H54 (cell line): ENCODE data around the gene SLC25A47.
"Not testable (repeated sequence)": the region's sequence is repeated elsewhere in the genome, so short reads cannot be mapped to it uniquely, and the experiment has no call there.

ENCODE experiments used
- DNase-seq: peaks from one replicate; pipeline ENCODE4 v3.0.0; 2011; ENCODE audit warnings: low spot score, mixed read lengths; ENCODE audit not compliant: insufficient read length
- FAIRE-seq: peaks from 3 replicates; lab custom pipeline; 2011; peaks lifted over from hg19 to GRCh38; lab: Jason Lieb, UNC
- POLR2A ChIP-seq: IDR thresholded peaks from 2 replicates; pipeline ENCODE4 v1.6.1; 2011; ENCODE audit warnings: low read depth, mild to moderate bottlenecking, low read length

SLC25A47 gene

DNA sequence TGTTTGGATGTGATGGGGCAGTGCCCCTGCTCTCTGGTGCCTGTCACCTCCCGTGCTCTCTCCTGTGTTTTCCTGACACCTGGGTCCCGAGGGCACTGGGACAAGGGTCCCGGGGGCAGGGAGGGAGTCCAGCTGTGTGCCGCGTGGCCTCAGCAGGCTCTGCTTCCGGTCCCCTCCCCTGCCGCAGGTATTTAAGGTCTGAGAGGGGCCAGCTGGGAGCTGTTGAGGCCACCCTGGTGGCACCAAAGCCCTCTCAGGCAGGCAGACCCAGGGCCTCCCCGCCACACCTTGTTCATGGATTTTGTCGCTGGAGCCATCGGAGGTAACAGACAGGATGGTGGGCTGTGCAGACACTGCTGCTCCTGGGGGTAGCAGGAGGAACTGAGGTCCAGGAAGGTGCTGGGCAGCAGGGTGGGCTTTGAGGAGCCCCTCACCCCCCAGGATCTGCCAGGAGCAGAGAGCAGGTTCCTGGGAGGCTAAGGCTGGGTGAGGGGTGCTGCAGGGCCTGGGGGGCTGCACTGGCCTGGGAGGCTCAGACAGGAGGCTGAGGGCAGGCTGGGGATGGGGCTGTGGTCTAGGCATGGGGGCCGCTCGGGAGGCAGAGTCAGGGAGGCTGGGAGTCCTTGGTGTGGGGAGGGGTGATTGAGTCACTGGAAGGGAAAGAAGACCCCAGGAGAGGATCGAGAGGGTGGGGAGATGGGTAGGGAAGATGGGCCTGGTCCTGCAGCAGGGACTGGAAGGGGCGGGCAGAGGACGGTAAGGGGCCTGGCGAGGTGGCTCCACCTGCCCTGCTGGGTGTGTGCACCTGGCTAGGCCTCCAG, at the start of gene SLC25A47:
Gene SLC25A47 (plus strand): TSS at position 219 of the 821 bp plus-strand sequence. CDS start 76 bp downstream, at position 295.
- no peak for FAIRE-seq
- no peak for TF ChIP-seq POLR2A
- DNase-seq: no peak

DNA sequence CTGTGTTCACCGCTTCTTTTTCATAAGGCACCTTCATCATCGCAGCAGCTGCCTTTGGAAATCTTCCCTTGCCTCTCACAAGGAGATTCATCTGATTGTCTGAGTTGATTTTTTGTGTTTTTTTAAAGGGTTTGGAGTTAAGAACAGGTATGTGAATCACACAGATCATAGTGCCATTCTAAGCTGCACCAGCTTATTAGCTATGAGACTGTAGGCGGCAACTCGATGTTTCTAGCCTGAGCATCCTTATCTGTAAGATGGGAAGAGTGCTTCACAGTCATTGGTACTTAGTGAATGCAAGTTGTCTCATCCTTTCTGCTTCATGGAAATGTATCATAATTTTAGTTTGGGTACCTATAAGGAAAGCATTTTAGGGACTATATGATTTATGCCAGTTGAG, 48.9 kb upstream of the SLC25A47 start:
- DNase-seq: no peak
- no peak for TF ChIP-seq POLR2A
- FAIRE-seq: no peak

GRCh38 chr14:100275214-100275613, 47.9 kb upstream of the SLC25A47 start:
- no peak for TF ChIP-seq POLR2A
- no peak for FAIRE-seq
- DNase-seq: no peak

- no peak for DNase-seq
- no peak for TF ChIP-seq POLR2A
- FAIRE-seq: peak; percentile 89
Observed at GRCh38 chr14:100278702-100279101, 44.4 kb upstream of the SLC25A47 start.

DNA sequence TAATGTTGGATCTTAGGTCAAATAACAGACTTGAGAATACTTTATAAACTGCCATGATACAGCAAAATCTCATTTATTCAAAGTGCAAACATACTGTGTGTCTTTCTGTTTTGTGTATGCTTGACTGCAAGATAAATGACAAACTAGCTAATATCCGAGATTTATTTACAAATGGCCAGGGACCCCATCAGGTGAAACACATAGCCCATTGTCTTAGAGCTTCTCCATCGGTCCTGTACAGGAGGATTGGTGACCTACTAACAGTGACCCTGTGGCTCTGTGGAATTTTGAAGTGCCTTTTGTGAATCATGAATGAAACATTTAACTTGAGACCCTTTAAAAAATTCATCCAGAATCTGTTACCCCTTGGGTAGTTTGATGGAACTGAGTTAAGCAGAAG, 44.0 kb upstream of the SLC25A47 start:
- no peak for FAIRE-seq
- TF ChIP-seq POLR2A: no peak
- no peak for DNase-seq

DNA sequence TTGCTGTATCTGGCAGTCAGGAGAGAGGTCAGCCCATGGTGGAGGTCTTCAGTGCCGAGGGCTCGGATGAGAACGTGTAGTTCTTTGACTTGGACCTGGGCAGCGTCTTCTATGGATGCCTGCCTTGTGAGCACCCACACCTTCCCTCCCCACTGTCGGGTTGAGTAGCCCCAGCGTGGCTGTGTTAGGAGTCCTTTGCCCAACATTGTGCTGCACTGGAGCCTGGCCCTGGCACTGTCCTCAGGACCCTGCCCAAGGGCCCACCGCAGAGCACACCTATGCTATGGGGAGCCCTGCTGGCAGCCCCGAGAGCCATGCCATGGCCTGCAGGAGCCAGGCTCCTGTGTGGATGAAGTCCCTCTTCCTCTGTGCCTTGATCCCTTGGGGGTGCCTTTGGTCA, 43.6 kb upstream of the SLC25A47 start:
- DNase-seq (no peak), FAIRE-seq (no peak)
- TF ChIP-seq POLR2A: no peak

DNA sequence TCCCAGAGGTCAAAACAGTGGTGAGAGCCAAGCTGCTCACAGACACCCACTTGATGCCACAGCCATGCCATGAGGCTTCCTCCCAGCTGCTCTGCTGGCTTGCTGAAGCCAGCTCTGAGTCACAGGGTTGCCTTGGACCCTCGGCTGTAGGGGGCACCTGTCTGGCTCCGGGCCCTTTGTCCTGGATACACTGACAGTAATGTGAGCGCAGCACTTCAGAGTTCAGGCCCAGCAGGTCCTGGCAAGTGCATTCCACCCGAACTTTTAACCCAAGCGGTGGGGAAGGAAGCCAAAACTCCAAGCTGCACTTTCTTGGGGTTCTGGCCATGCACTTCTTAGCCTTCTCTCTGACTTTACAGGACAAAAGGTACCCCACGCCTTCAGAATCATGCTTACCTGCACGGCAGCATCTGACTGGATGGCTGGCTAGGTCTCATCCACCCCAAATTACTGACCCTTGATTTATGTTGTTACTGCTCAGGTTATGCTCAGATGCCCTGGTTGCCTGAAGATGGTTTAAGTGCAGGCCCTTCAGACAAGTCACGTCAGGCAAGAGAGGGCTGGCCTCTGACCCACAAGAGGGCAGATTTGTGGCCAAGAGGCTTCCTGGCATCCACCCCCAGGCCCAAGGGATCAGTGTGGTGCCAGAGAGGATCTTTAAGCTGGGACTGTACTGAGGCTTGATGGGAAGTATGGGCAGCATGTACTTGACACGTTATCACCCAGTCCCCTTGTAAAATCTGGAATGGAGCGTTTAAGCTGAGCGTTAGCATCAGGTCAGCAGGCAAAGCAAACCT, 41.7 kb upstream of the SLC25A47 start:
- FAIRE-seq (no peak), DNase-seq (no peak)
- TF ChIP-seq POLR2A: no peak

DNA sequence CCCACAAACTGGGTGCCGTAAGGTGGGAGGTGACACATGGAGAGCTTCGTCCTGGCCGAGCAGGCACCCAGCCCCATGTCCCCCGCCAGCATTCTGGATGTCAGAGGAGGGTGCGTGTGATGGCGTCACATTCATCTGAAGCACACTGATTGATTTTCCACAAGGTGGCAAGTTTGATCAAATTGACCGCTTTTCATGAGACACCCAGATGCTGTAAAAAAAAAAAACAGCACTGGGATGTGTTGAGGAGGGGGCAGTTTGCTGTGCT, 41.1 kb upstream of the SLC25A47 start:
- no peak for DNase-seq
- FAIRE-seq: no peak
- no peak for TF ChIP-seq POLR2A

DNA sequence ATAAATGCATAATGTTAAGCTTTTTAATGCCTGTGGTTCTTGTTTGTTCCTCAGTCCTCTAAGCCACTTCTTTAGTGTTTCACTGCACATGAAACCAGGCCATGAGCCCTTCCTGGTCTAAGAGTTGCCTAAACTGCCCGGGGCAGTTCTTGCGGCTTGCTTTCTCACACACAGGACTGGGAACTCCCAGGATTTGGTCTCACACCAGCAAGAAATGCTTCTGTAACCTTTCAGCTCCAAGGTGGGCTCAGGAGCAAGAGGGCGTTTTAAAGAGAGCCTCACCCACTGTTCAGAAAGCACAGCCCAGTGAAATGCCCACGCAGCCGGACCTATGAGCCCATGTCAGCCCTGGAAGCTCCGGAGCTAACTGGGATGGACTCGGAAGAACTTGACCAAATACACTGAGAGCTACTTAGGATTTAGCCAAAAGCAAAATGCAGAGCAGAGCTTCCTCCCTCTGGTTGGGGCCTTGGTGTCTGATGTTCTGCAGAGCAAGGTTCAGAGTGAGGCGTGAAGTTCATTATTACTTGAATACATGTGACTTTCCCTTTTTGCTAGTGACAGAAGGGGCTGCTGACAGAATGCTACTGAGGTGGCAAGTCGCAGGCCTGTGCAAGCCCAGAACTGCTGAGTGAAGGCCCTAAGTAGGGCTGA, 40.2 kb upstream of the SLC25A47 start:
- no peak for TF ChIP-seq POLR2A
- FAIRE-seq (no peak), DNase-seq (no peak)

GRCh38 chr14:100283436-100283835, 39.7 kb upstream of the SLC25A47 start:
- FAIRE-seq, DNase-seq: not testable (repeated sequence)

GRCh38 chr14:100283984-100284881, 38.9 kb upstream of the SLC25A47 start:
- DNase-seq: no peak

GRCh38 chr14:100285021-100285912, 37.9 kb upstream of the SLC25A47 start:
- DNase-seq (peak; percentile 88), FAIRE-seq (no peak)
- peak; percentile 15; the same call in 1 of the 2 replicates for TF ChIP-seq POLR2A

More at GRCh38 chr14:100283984-100284881, 38.9 kb upstream of the SLC25A47 start:
- no peak for TF ChIP-seq POLR2A
- no peak for FAIRE-seq
